HG02938 (cell line): Measurements from ENCODE around the gene BCR.

Source experiments
- ATAC-seq: cut with Tn5 transposase; IDR thresholded peaks from one replicate; pipeline ENCODE4 v1.9.1; 2021; ENCODE audit warnings: mild to moderate bottlenecking, moderate library complexity; ENCODE audit not compliant: unreplicated experiment

BCR gene

DNA sequence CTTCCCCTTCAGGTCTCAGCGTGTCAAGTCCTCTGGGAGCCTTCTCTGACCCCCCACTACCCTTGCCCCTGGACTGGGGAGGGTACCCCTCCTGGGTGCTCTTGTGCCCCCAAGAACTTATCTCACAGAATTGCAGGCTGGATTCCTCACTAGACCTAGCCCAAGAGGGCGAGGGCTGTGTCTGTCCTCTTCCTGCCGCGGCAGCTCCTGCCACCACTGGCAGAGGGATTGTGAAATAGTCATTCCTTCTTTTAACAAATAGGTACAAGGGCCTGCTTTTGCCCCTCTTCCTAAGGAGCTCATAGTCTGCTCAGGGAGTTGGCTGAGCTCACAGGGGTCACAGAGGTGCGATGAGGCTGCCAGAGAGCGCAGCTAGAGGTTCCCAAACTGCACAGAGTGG, 29.5 kb upstream of the BCR start:
- no peak for ATAC-seq

DNA sequence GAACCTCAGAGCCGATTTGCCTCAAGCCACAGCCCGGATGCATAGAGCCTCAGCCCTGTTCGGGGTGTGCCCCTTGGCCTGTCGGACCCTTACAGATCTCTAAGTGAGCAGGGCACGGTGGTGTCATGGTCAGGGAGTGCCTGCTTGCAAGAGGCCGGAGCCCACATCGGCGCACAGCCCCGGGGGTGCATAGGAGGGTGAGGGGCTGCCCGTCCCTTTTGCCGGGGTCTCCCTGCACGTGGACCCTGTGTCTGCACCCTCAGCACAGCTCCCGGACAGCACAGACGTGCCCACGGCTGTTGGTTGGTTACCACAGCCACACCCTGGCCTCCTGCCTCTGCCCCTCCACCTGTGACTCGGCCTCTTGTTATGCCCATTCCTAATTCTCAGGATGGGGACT, 28.5 kb upstream of the BCR start:
- no peak for ATAC-seq

DNA sequence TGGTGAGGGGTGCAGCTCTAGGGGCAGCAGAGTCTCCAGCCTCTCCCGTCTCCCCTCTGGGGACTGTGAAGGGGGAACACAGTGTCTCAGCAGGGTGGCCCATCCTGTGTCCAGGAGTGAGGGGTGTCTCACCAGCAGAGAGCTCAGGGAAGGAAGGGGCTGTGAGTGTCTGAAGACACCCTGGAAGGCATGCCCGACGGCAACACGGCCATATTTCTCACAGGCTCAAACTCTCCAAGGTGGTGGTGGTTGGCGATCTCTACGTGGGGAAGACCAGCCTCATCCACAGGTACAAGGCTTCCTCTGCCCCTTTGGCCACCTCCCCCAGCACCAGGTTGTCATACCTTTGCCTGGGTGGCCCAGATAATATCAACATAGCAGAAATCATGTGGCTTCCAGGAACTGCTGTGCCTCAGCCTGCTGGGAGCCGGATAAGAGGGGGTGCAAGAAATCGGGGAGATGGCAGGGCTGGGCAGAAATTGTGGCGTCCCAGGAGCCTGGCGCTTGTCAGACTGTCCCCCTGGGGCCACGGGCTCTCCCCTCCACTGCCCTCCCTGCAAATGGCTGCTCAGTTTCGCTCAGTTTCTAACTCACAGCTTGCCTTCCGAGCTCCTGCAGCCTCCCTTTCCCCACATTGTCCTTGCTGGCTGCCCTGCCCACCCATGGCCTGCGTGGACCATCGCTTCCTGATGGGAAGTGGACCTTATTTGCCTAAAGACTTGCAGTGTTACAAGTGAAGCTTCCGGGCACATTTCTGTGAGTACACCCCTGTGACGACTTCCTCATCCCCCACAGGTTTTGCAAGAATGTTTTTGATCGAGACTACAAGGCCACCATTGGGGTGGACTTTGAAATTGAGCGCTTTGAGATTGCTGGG, 27.8 kb upstream of the BCR start:
- no peak for ATAC-seq

DNA sequence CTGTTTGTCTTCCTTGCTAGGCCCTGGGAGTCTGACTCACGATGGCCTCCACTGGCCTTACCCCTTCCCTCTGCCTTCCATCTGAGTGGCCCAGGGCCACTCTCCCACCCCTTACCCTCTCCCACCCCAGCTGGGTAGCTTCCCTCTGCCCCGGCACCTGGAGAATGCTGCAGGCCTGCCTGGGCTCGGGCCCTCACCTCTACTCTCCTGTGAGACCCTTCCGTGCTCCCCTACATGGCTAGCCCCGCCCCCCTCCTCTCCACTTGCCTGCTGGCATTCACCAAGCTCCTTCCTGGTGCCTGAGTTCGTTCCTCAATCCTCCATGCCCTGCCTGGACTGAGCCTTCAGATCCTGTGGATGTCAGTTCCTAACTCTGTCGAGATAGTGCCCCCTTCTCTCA, 26.3 kb upstream of the BCR start:
- no peak for ATAC-seq

DNA sequence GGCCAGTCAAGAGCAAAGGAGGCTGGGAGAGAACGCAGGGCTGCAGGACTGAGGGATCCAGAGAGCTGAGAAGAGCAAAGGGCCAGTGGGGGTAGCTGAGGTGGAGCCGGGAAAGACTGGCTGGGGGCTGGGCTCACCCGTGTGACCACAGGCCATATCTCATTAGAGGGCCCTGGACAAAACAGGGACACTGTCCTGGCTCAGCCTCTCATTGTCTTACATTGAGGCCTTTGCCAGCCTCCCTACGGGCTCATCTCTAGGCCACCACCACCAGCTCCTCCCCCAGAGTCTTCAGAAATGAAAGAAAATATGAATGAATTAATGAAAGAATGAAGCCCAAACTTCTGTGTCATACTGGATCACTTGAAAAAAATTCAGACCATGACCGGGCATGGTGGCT, 25.8 kb upstream of the BCR start:
- no peak for ATAC-seq

DNA sequence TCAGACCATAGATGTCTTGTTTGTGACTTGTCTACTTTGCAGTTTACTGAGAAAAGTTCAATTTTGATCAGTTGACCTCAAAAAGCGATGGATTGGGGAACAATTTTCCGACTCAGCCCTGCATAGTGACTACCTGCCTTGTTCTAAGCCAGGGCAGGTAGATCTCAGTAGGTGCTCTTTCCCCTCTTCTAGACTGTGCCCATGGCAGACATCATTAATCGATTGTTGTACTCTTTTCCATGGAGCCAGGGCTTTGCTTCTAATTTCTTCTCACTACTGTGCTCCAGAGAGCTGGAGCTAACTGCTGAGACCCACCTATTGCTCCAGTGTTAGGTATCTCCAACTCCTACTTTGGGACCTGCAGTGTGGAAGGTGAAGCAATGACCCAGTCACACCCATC, 25.2 kb upstream of the BCR start:
- no peak for ATAC-seq

DNA sequence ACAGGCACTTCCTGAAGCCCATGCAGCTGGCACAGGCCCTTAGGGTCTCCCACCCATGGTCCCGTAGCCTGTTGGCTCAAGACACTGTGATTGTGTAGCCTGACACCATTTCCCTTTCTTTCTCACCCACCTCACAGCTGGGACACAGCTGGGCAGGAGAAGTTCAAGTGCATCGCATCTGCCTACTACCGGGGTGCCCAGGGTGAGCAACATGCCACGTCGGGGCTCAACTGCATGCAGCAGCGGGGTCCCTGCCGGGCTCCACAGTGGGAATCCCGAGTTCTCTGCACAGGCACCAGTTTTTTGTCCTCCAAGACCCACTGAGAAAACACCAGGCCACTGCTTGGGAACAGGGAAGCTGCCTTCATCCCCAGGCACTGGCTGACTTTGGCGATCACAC, 24.5 kb upstream of the BCR start:
- ATAC-seq, result no peak

DNA sequence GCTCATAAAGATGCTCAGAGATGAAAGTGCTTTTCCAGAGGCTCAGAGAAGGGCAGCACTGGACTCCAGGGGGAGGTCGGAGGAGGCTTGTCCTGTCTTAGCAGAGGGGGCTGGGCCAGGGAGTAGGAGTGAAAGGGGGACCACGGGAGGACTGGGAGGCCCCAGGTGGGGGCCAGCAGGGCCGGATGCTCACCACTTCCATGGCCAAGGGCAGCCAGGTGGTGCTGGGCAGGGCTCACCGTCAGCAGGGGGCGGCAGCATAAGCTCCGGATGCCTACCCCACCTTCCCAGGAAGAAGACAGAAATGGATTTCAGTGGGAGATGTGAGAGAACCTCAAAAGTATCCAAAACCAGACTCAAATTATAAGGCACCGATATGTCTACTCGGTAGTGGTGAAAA, 24.0 kb upstream of the BCR start:
- no peak for ATAC-seq

DNA sequence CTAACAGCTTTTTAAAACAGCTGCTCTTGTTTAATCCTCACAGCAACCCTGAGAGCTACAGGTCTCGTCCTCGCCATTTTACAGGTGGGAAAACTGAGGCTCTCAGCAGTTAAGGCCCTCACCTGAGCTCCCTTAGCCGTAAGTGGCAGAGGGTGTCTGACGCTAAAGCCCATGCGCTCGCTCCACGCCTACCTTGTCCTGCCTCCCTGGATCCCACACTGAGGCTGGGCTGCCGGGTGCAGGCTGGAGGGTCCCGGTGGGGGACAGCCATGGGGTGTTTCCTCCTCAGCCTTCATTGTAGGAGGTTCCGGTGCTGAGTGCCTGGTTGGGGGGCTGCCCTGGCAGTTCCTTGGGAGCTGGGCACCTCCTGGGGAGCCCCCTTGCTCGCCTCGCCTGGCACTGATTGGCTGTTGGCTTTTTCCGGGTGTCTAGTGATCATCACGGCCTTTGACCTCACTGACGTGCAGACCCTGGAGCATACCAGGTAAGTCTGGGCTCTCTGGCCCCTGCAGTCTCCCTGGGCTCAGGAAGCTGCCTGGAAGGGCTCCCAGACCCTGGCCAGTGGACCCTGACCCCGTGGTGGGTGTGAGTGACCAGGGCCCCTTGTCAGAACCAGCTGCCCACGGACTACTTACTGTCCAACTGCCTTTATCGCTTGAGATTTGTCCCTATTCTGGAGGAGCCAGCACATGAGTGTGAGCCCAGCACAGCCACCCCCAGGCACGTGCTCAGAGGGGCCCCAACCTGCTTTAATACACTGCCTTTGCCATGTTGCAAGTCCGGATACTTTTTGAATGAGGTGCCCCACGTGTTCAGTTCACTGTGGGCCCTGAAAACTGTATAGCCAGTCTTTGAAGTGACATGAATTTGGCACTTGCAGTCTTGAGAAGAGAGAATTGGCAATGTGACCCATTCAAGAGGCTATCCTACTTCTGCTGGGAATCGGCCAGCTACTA, 22.5 kb upstream of the BCR start:
- no peak for ATAC-seq

DNA sequence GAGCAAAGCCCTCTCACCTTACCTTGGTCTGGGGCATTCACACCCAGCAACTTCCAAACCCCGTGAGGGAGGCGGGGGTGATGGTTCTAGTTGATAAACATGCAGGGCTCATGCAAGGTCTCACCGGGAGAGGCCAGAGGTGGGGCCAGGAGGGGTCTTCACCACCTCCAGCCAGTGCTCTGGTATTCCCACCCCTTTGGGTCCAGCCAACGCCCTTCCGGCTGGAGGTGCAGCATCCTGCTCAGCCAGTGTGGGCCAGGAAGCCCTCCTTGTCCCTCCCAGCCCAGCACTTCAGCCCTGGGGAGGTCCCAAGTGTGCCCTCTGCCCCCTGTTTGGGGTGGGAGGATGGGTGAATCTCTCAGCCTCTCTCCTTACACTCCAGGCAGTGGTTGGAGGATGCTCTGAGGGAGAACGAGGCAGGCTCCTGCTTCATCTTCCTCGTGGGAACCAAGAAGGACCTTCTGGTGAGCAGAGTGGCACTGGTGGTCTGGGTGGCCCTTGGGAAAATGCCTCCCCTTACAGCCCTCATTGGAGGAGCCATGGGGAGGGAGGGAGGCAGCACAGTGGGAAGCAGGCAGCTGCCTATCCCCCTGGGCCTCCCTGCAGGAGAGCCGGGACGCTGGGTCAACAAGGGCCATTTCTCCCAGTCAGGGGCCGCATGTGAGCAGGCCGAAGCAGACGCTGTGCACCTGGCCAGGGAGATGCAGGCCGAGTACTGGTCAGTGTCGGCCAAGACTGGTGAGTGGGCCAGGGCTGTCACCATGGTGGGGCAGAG, 21.6 kb upstream of the BCR start:
- ATAC-seq, result no peak

DNA sequence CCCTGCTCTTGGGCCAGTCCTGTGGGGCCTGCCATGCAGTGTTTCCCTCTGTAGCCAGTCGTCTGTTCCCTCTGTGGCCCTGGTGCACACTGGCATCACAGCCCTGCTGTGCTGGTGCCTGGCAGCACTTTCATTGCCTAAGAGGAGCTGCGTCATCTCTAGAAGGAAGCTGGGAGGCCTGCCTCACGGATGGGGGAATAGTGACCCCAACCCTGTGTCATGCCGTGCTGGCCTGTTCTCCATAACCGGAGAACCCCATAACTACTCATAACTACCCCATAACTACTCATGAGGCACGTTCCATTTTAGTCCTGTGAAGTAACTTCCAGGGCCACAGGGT, 21.0 kb upstream of the BCR start:
- no peak for ATAC-seq

DNA sequence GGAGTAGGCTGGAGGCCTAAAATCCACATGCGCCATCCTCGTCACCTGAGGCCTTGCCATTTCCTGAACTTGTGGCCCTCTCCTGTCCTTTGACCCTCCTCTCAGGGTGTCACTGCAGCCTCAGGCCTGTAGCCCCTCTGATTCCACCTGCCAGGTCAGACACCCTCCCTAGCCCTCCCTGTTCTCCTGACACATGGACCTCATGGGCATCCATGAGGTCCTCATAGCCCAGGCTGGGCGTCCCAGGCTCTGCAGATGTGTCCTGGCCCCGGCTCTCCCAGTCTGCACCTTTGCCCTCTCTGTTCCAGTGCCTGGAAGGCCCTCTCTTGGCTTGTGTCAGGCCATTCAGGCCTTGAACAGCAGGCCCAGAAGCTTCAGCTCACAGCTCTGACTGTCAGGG, 19.3 kb upstream of the BCR start:
- ATAC-seq, result no peak

DNA sequence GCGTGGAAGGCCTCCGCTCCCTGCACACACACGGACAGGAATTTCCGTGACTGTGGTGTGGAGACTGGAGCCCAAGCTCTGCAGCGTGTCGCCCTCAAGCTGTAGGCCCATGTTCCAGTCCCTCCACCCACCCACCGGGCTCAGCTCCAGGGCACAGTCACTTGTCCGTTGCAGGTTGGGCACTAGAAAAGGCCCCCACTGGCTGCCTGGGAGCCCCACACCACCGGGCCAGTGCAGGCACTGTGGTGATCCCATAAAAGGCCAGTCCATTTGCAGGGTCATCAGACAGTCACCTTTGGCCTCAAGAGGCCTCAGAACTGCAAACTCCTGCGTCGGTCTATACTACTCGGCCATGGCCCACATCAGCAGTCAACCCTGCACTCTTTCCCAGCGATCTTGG, 18.7 kb upstream of the BCR start:
- no peak for ATAC-seq

DNA sequence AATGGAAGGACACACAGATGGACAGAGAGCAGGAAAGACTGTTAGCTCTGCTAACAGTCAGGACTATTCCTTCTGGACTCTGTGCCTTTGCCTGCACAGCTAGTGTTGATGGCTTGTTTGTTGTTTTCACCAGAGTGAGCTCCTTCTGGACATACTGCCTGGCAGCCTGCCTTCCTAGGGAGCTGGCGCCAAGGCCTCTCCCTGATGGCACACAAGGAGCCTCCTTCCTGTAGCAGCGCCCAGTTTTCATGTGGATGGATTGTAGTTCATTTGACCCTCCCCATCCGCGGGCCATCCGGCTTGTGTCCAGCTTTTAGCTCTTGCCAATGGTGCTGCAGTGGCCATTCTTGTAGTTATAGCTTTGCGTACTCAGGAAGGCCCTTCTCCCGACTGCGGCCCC, 16.6 kb upstream of the BCR start:
- no peak for ATAC-seq

DNA sequence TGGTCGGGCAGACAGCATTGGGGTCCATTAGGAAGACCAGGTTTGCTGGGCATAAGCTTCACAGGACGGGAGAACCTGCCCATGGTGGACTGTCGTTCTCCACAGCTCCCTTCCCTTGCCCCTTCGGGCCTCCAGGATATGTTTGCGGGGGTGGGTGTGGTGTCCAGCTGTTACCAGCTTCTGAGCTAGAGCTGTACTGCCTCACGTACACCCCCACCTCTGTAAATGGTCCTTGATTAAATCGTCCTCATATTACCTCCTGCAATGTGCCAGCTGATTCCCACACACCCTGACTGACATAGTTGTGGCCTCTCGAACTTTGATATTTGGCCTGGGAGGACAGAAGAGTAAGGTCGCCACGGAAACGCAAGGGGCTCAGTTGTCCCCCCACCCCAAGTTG, 16.2 kb upstream of the BCR start:
- ATAC-seq, result no peak

DNA sequence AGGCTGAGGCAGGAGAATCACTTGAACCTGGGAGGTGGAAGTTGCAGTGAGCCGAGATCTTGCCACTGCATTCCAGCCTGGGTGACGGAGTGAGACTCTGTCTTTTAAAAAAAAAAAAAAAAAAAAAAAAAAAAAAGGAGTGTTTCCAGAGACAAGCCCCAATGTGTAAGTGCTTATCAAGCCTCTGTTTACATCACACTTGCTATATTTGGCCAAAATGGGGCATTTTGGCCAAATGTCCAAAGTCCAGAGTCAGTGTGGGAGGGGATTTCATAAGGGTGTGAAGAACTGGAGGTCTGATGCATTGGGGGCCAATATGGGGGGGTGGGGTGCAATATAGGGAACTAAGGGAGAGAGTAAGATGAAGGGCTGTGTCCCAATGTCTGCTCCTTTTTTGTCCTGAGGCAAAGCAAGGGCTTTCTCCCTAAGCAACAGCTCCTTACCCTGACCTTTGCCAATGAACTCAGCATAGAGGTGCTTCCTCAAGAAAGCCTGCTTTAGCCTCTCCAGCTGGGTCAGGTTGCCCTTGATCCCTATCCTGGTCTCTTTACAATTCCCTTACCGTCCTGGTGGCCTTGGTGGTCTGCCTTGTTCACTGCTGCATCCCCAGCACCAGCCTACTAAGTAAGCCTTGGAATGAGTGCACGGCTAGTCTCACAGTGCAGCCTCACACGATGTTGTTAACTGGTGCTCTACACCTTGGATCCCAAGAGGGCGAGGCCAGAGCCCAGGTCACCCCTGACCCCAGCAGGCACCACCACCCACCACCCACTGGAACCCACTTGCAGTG, 14.1 kb upstream of the BCR start:
- ATAC-seq, result no peak

DNA sequence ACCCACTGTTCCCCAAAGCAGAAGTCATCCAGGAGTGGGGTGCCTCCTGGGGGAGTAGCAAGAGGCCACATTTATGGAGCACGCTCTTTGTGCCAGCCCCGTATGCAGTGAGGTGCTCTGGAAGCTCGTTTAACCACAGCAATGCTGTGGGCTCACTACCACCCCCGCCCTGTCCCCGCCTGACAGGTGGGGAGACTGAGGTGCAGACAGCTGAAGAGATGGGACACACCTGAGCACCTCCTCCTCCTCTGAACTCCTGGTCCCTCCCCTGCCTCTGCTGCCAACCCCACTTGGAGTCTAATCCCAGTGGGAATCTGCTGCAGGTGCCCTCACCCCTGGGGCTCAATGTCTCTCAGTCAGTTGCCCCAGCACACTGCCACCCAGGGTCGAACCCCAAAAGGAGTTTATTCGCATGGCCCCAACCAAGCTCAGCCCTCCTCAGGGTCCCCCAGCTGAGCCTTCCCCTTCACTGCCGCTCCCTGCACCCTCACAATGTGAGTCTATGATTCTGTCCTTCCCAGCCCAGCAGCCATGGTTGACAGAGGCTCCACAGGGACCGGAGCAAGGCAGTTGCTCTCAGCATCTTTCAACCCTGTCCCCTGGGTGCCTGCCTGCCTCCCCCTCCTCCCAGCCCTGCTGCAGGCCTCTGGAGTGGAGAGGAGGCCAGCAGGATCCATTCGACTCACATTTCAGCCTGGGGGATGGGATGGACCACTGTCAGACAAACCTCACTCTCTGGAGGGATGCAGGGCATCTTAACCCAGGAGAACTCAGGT, 13.3 kb upstream of the BCR start:
- no peak for ATAC-seq

DNA sequence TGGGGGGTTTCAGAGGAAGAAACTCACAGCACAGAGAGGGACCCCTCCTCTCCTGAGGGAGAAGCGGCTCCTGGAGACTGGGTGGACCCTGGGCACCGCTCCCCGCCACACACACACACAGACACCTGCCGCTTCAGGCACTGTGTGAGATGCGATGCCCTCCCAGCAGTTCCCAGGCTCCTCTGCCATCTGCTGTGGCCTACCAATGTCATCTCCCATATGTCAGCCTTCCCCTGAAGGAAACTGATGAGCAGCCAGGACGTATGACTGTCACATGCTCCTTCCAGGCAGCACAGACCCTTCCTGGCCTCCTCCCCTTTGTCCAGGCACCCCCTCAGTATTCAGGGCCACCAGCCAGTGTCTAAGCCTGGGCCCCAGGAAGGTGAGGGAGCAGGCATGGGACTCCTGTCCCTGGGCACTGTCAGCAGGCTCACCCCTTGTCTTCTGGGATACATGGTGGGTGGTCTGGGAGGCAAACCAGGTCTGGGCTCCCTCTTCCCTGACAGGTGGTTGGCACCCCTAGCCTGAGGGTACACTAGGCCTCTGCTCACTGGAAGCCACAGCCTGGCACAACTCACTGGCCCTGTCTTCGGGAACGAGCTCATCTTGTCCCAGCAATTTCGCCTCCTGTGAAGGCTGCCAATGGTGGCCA, 11.8 kb upstream of the BCR start:
- no peak for ATAC-seq

DNA sequence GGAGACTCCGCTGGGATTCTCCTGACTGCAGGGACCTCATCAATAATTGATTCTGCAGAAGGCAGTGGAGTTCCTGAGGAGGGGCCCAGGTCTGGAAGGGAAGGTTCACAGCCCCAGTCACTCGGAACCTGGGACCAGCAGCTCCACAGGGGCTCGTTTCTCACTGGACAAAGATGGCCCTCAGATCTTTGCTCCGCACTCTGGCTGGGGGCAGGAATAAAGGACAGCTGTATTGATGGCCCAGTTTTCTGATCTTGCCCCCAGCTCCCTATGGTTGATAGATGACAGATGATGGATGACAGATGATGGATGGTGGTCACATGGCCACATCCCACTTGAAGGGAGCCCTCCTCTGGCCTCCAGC, 11.3 kb upstream of the BCR start:
- ATAC-seq, result no peak
